Measurements from ENCODE around the gene ANO8. TPM values are rescaled to one million over a fixed set of nuclear protein-coding genes. Genes with fewer than 3 reads are reported as not detected.

Gene ANO8
- total RNA-seq, 2 donors from 2014 or later = 4.2 to 5.2 TPM

DNA sequence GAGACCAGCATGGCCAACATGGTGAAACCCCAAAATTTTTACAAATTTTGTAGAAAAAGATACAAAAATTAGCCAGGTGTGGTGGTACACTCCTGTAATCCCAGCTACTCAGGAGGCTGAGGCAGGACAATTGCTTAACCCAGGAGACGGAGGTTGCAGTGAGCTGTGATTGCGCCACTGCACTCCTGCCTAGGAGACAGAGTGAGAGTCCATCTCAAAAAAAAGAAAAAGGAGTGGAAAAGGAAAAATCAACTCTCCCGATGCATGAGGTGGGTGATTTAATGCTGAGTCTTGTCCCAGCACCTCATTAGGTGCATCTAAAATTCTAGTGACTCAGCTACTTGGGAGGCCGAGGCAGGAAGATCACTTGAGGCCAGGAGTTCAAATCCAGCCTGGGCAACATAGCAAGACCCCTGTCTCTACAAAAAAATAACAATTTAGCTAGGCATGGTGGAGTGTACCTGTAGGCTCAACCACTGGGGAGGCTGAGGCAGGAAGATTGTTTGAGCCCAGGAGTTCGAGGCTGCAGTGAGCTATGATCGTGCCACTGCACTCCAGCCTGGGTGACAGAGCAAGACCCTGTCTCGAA is 22.5 kb upstream of the ANO8 start:
- peak overlapping the region; percentile 16 to 53 for H3K27ac ChIP-seq
- peaks cover 0 to 11% of the 10 kb centered on the region in 2 donors for H3K4me1 ChIP-seq

DNA sequence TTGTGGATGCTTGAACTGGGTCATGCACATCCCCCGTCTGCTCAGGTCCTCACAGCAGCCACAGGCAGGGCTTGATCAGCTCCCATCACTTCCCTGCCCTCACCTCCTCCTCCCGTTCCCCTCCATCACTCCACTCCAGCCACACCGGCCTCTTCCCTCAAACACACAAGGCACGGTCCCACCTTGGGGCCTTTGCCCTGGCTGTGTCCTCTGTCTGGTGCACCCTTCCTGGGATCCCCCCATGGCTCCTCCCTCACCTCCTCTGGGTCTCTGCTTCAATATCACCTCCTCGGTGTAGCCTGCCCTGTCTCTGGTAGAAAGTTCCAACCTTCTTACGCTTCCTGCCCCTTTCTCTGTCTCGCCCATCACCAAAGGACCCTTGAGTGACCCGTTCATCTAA is 18.7 kb upstream of the ANO8 start:
- Histone ChIP-seq H3K36me3 (no peaks in the 10 kb centered on the region), H3K4me1 (peaks cover 0 to 25% of the 10 kb centered on the region in 2 donors), H3K4me3 (no peak overlapping the region), H3K27ac (no peak overlapping the region), H3K27me3 (no peaks in the 10 kb centered on the region), H3K9me3 (no peaks in the 10 kb centered on the region)
- no peak for DNase-seq (ENCODE audit: low spot score)
- TF ChIP-seq, protein P1, sequence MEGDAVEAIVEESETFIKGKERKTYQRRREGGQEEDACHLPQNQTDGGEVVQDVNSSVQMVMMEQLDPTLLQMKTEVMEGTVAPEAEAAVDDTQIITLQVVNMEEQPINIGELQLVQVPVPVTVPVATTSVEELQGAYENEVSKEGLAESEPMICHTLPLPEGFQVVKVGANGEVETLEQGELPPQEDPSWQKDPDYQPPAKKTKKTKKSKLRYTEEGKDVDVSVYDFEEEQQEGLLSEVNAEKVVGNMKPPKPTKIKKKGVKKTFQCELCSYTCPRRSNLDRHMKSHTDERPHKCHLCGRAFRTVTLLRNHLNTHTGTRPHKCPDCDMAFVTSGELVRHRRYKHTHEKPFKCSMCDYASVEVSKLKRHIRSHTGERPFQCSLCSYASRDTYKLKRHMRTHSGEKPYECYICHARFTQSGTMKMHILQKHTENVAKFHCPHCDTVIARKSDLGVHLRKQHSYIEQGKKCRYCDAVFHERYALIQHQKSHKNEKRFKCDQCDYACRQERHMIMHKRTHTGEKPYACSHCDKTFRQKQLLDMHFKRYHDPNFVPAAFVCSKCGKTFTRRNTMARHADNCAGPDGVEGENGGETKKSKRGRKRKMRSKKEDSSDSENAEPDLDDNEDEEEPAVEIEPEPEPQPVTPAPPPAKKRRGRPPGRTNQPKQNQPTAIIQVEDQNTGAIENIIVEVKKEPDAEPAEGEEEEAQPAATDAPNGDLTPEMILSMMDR (IDR thresholded peaks at IDR 0.05) = no peak

More for the DNA sequence above, 22.5 kb upstream of the ANO8 start:
- Histone ChIP-seq H3K4me3 (no peak overlapping the region), H3K27me3 (no peaks in the 10 kb centered on the region), H3K36me3 (no peaks in the 10 kb centered on the region), H3K9me3 (no peaks in the 10 kb centered on the region)
- no peak for DNase-seq (ENCODE audit: low spot score)
- TF ChIP-seq, protein P1 (IDR thresholded peaks at IDR 0.05) = no peak

GRCh38 chr19:17352608-17353280 is 18.1 kb upstream of the ANO8 start:
- no peak overlapping the region for H3K4me3 ChIP-seq
- H3K27me3 ChIP-seq = no peaks in the 10 kb centered on the region
- peaks cover 0 to 31% of the 10 kb centered on the region in 2 donors for H3K4me1 ChIP-seq
- TF ChIP-seq, protein P1 (IDR thresholded peaks at IDR 0.05) = no peak
- H3K27ac ChIP-seq = no peak overlapping the region
- no peaks in the 10 kb centered on the region for H3K9me3 ChIP-seq
- DNase-seq (ENCODE audit: low spot score) = no peak
- no peaks in the 10 kb centered on the region for H3K36me3 ChIP-seq

DNA sequence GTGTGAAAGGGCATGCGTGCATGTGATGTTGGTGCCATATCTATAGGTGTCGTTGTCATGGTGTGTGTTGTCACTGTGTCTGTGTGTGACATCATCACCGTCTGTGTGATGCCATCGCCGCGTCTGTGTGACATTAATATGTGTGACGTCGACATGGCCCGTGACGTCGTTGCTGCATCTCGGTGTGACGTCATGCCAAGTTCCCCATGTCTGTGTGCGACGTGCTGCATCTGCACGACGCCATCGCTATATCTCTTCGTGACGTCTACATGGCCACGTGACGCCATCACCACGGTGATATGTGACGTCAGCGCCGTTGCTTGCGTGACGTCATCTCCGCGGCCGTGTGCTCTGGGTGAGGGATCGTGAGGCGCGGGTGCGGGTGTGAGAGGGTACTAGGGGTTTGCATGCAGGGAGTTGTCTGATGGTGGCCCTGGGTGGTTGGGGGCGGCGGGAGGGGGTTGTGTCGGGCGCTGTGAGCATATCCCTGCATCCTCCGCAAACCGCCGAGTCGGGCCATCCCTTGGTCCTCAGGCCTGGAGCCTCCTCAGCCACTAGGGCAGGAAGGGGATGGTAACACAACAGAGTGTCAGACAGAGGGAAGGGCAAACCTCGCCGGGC is 17.3 kb upstream of the ANO8 start:
- TF ChIP-seq, protein P1 (IDR thresholded peaks at IDR 0.05) = no peak
- Histone ChIP-seq H3K27me3 (no peaks in the 10 kb centered on the region), H3K36me3 (no peaks in the 10 kb centered on the region), H3K4me1 (peaks cover 0 to 39% of the 10 kb centered on the region in 2 donors), H3K4me3 (no peak overlapping the region), H3K9me3 (no peaks in the 10 kb centered on the region), H3K27ac (no peak overlapping the region)
- DNase-seq (ENCODE audit: low spot score) = no peak

DNA sequence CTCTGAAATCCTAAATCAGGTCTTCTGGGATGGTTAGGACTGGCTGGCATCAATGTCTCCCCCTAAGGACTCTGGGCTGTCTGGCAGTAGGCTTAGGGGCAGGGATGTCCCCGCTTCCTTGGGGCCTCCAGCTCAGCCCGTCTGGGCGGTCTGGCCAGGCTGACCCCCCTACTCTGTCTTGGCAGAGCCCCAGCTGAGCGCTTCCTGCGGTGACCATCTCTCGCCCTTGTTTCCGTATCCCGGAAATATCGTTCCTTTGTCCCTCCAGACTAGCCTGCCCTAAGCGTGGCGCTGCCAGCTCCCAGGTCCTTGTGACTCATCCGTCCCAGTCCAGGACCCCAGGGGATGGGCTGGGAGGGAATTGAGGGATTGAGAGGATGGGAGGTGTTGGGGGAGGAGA is 14.0 kb upstream of the ANO8 start:
- DNase-seq (ENCODE audit: low spot score) = peak; percentile 74
- H3K4me3 ChIP-seq = no peak overlapping the region
- TF ChIP-seq, protein P1 (IDR thresholded peaks at IDR 0.05) = no peak
- H3K27ac ChIP-seq = peak overlapping the region; percentile 61 to 63
- H3K9me3 ChIP-seq = no peaks in the 10 kb centered on the region
- no peaks in the 10 kb centered on the region for H3K36me3 ChIP-seq
- peaks cover 0 to 47% of the 10 kb centered on the region in 2 donors for H3K4me1 ChIP-seq
- no peaks in the 10 kb centered on the region for H3K27me3 ChIP-seq

Data from right atrium auricular region (tissue), 2 donors.